H1 (cell line): ENCODE data around the gene ZNF70. TPM values are rescaled to one million over a fixed set of nuclear protein-coding genes. Genes with fewer than 3 reads are reported as not detected.

Experiments used
- CTCF ChIA-PET: fragments of 300-600 bp; sonication (Branson Sonifier 250); formaldehyde crosslinking; loops from one replicate; lab custom pipeline; 2021; ENCODE audit not compliant: partially characterized antibody; lab: Charles Lee
- POLR2A ChIA-PET: fragments of 300-600 bp; sonication (Branson Sonifier 250); formaldehyde crosslinking; loops from one replicate; lab custom pipeline; 2021; ENCODE audit warnings: inconsistent platforms; ENCODE audit not compliant: partially characterized antibody; lab: Charles Lee
- DNase-seq, 2 experiments: peaks; one replicate each; pipeline versions ENCODE4 v3.0.0 to v3.0.0-alpha.2; 2010 to 2022; ENCODE audit warnings: low spot score in 2 of 2, low read depth in 1 of 2, mixed read lengths in 1 of 2
- FAIRE-seq: peaks from 2 replicates; lab custom pipeline; 2011; peaks lifted over from hg19 to GRCh38; lab: Jason Lieb, UNC
- H2AFZ ChIP-seq: 2 replicates; pipeline ENCODE4 v1.8.1; 2012; ENCODE audit warnings: low read length, inconsistent platforms
- H2AK5ac ChIP-seq: 2 replicates; pipeline ENCODE4 v1.6.1; 2013; ENCODE audit warnings: low read depth, low read length
- H2BK120ac ChIP-seq: replicated peaks from 2 replicates; pipeline ENCODE3; 2013; ENCODE audit warnings: low read depth, low read length, inconsistent platforms
- H2BK12ac ChIP-seq: 2 replicates; pipeline ENCODE4 v1.6.1; 2013; ENCODE audit warnings: low read depth, low read length
- H2BK15ac ChIP-seq: 2 replicates; pipeline ENCODE4 v1.6.1; 2013; ENCODE audit warnings: low read length
- H2BK20ac ChIP-seq: 2 replicates; pipeline ENCODE4 v1.6.1; 2013; ENCODE audit warnings: low read length
- H2BK5ac ChIP-seq: 2 replicates; pipeline ENCODE4 v1.6.1; 2013; ENCODE audit warnings: low read depth, low read length
- H3K14ac ChIP-seq: 2 replicates; pipeline ENCODE4 v1.6.1; 2013; ENCODE audit warnings: inconsistent platforms; ENCODE audit not compliant: insufficient read length
- H3K18ac ChIP-seq: 2 replicates; pipeline ENCODE4 v1.6.1; 2013; ENCODE audit warnings: low read length; ENCODE audit errors: extremely low read depth
- H3K23ac ChIP-seq: 2 replicates; pipeline ENCODE4 v1.6.1; 2013; ENCODE audit warnings: inconsistent platforms; ENCODE audit not compliant: insufficient read length
- H3K23me2 ChIP-seq: 2 replicates; pipeline ENCODE4 v1.6.1; 2013; ENCODE audit warnings: low read depth, low read length
- H3K27ac ChIP-seq: 2 replicates; pipeline ENCODE4 v1.6.1; 2011; ENCODE audit warnings: low read depth, low read length, inconsistent platforms
- H3K27me3 ChIP-seq, 4 experiments: replicated peaks in 1 of 4; 1 replicate in 1 of 4; 2 replicates in 3 of 4; pipeline versions ENCODE4 v1.6.1 to v1.8.1; 2011 to 2013; ENCODE audit warnings: low read length in 3 of 4, mild to moderate bottlenecking in 3 of 4, inconsistent platforms in 2 of 4, mixed read lengths in 2 of 4, moderate library complexity in 1 of 4; ENCODE audit not compliant: control insufficient read depth in 3 of 4, insufficient read depth in 3 of 4; ENCODE audit errors: extremely low read depth in 1 of 4
- H3K36me3 ChIP-seq, 4 experiments: 2 replicates each; pipeline versions ENCODE4 v1.6.1 to v1.8.1; 2011 to 2013; ENCODE audit warnings: mild to moderate bottlenecking in 4 of 4, low read length in 3 of 4, moderate library complexity in 2 of 4, control low read depth in 1 of 4, inconsistent platforms in 1 of 4; ENCODE audit not compliant: insufficient read depth in 4 of 4, control insufficient read depth in 2 of 4
- H3K4ac ChIP-seq: replicated peaks from 2 replicates; pipeline ENCODE3; 2013; ENCODE audit warnings: low read length, low read depth, mixed read lengths, inconsistent platforms; ENCODE audit not compliant: insufficient read length
- H3K4me1 ChIP-seq, 4 experiments: replicated peaks in 1 of 4; 1 replicate in 1 of 4; 2 replicates in 3 of 4; pipeline versions ENCODE4 v1.6.1 to v1.8.1; 2011 to 2013; ENCODE audit warnings: low read length in 3 of 4, inconsistent platforms in 2 of 4, mixed read lengths in 1 of 4; ENCODE audit not compliant: insufficient read depth in 4 of 4, control insufficient read depth in 3 of 4
- H3K4me2 ChIP-seq, 2 experiments: 2 replicates each; pipeline versions ENCODE4 v1.6.1 to v1.8.1; 2011 to 2013; ENCODE audit warnings: low read depth in 2 of 2, low read length in 2 of 2, control low read depth in 1 of 2, inconsistent platforms in 1 of 2, mild to moderate bottlenecking in 1 of 2; ENCODE audit not compliant: insufficient read depth in 1 of 2
- H3K4me3 ChIP-seq, 4 experiments: fragments of 200-600, 300-600 bp in 1 of 4; sonication (generic), shearing (Covaris generic), sonication (Bioruptor Twin) in 1 of 4; 2 replicates each; pipeline versions ENCODE4 v1.5.1 to v1.8.1; 2011 to 2016; ENCODE audit warnings: low read length in 4 of 4, low read depth in 3 of 4, control low read depth in 2 of 4, inconsistent platforms in 2 of 4, mild to moderate bottlenecking in 2 of 4, mixed read lengths in 1 of 4, moderate library complexity in 1 of 4; ENCODE audit not compliant: insufficient read depth in 2 of 4; ENCODE audit errors: extremely low read depth in 1 of 4
- H3K56ac ChIP-seq: replicated peaks from 2 replicates; pipeline ENCODE3; 2013; ENCODE audit warnings: low read depth, mild to moderate bottlenecking, mixed read lengths, low read length, inconsistent platforms; ENCODE audit not compliant: insufficient read length
- H3K79me1 ChIP-seq: 2 replicates; pipeline ENCODE4 v1.6.1; 2013; ENCODE audit warnings: low read depth, low read length, control low read depth
- H3K79me2 ChIP-seq, 2 experiments: 2 replicates each; pipeline versions ENCODE4 v1.6.1 to v1.8.1; 2012 to 2013; ENCODE audit warnings: low read length in 2 of 2, mild to moderate bottlenecking in 2 of 2, inconsistent platforms in 1 of 2; ENCODE audit not compliant: insufficient read depth in 2 of 2, control insufficient read depth in 1 of 2
- H3K9ac ChIP-seq, 4 experiments: replicated peaks in 1 of 4; 1 replicate in 1 of 4; 2 replicates in 3 of 4; pipeline versions ENCODE4 v1.6.1 to v1.8.1; 2011 to 2013; ENCODE audit warnings: low read depth in 3 of 4, low read length in 3 of 4, control low read depth in 2 of 4, mild to moderate bottlenecking in 2 of 4, moderate library complexity in 2 of 4, inconsistent platforms in 1 of 4; ENCODE audit errors: extremely low read depth in 1 of 4
- H3K9me3 ChIP-seq, 2 experiments: 2 replicates each; pipeline versions ENCODE4 v1.6.1 to v1.8.1; 2012 to 2013; ENCODE audit warnings: mild to moderate bottlenecking in 2 of 2, moderate library complexity in 2 of 2, control low read depth in 1 of 2, inconsistent platforms in 1 of 2, low read depth in 1 of 2, low read length in 1 of 2, mixed read lengths in 1 of 2; ENCODE audit not compliant: insufficient read depth in 2 of 2
- H4K20me1 ChIP-seq, 2 experiments: replicated peaks in 1 of 2; 2 replicates each; pipeline versions ENCODE3 to v1.8.1; 2011 to 2013; ENCODE audit warnings: inconsistent platforms in 2 of 2, low read length in 2 of 2, mild to moderate bottlenecking in 1 of 2; ENCODE audit not compliant: insufficient read depth in 2 of 2, control insufficient read depth in 1 of 2
- H4K5ac ChIP-seq: 2 replicates; pipeline ENCODE4 v1.6.1; 2013; ENCODE audit warnings: low read length, low read depth, mixed read lengths, inconsistent platforms; ENCODE audit not compliant: insufficient read length
- H4K8ac ChIP-seq: 2 replicates; pipeline ENCODE4 v1.8.0; 2013; ENCODE audit warnings: mild to moderate bottlenecking, moderate library complexity, low read length, inconsistent platforms; ENCODE audit not compliant: insufficient read depth; ENCODE audit errors: extremely low read depth
- H4K91ac ChIP-seq: replicated peaks from 2 replicates; pipeline ENCODE3; 2013; ENCODE audit warnings: low read length, mixed read lengths, inconsistent platforms; ENCODE audit not compliant: insufficient read length
- BACH1 ChIP-seq: IDR thresholded peaks from 2 replicates; pipeline ENCODE4 v1.6.1; 2012; ENCODE audit warnings: low read length, improper control_type of control experiment
- CBX5 ChIP-seq: fragments of 300-800, 300-1000 bp; sonication (generic); IDR thresholded peaks from 2 replicates; pipeline ENCODE4 v1.7.1; 2016; ENCODE audit warnings: antibody characterized with exemption, low read length, low read depth
- CBX8 ChIP-seq: fragments of 300-800, 300-1000 bp; sonication (generic); IDR thresholded peaks from 2 replicates; pipeline ENCODE4 v1.7.1; 2016; ENCODE audit warnings: low read depth, low read length, borderline replicate concordance
- CHD1 ChIP-seq: IDR thresholded peaks from 2 replicates; pipeline ENCODE4 v1.6.1; 2012; ENCODE audit warnings: low read depth, low read length, improper control_type of control experiment
- CHD2 ChIP-seq: IDR thresholded peaks from 2 replicates; pipeline ENCODE4 v1.6.1; 2012; ENCODE audit warnings: low read length, improper control_type of control experiment
- CTBP2 ChIP-seq: IDR thresholded peaks from 2 replicates; pipeline ENCODE4 v1.7.0; 2011; ENCODE audit warnings: borderline replicate concordance, mild to moderate bottlenecking, moderate library complexity, mixed read lengths, low read length; ENCODE audit not compliant: insufficient read depth, insufficient read length
- HDAC2 ChIP-seq, 2 experiments: fragments of 300-600 bp in 1 of 2; sonication (generic) in 1 of 2; IDR thresholded peaks; 2 replicates each; pipeline ENCODE4 v1.6.1; 2011 to 2012; ENCODE audit warnings: low read depth in 2 of 2, low read length in 2 of 2, mild to moderate bottlenecking in 2 of 2, moderate library complexity in 2 of 2, borderline replicate concordance in 1 of 2, inconsistent platforms in 1 of 2
- JUN ChIP-seq: IDR thresholded peaks from 2 replicates; pipeline ENCODE4 v1.6.1; 2011; ENCODE audit warnings: low read depth, mild to moderate bottlenecking, improper control_type of control experiment, low read length
- RXRA ChIP-seq: IDR thresholded peaks from 2 replicates; pipeline ENCODE4 v1.6.1; 2011; ENCODE audit warnings: low read depth, mild to moderate bottlenecking, low read length, moderate library complexity; ENCODE audit not compliant: insufficient read depth
- SP1 ChIP-seq: IDR thresholded peaks from 2 replicates; pipeline ENCODE4 v1.6.1; 2011; ENCODE audit warnings: low read depth, low read length
- WGBS, 2 experiments: shearing (Covaris generic) in 1 of 2; methylation state at CpG; one replicate each; pipeline versions ENCODE4 v1.1.6 to v1.1.7; 2013 to 2015; ENCODE audit warnings: low lambda C conversion rate in 2 of 2, mixed read lengths in 2 of 2, inconsistent platforms in 1 of 2, low coverage in 1 of 2, missing lambda C conversion rate in 1 of 2; ENCODE audit not compliant: insufficient replicate concordance in 2 of 2, insufficient coverage in 1 of 2, insufficient read length in 1 of 2; ENCODE audit errors: extremely low coverage in 1 of 2, missing lambda C conversion rate in 1 of 2; 5-methylcytosine and 5-hydroxymethylcytosine counted together
- polyA plus RNA-seq, 7 experiments: library from polyadenylated mRNA; depleted of rRNA in 3 of 7; stranded (reverse) in 5 of 7; unstranded in 2 of 7; fragments of >200 nt in 5 of 7; fragments of 200-250 nt in 2 of 7; gene quantifications; 1 replicate in 5 of 7; 2 replicates in 1 of 7; 4 replicates in 1 of 7; pipeline versions ENCODE4 v1.2.1 to v1.2.3, GENCODE V29; 2011 to 2013; ENCODE audit warnings: missing spikeins in 2 of 7, mixed read lengths in 2 of 7
- total RNA-seq: library from RNA; stranded (reverse); fragmentation: NEBNext Ultra II Directional; extraction: Animal tissue kit (Norgen Biotek cat#: 25700); gene quantifications from 2 replicates; pipeline ENCODE4 v1.2.1, GENCODE V29; 2021

Gene ZNF70
- total and polyA plus RNA-seq, 2 of the 8 experiments (the other 6 are each of a cell fraction or from before 2014, with no cell fraction given): 1.1 to 2.6 TPM

DNA sequence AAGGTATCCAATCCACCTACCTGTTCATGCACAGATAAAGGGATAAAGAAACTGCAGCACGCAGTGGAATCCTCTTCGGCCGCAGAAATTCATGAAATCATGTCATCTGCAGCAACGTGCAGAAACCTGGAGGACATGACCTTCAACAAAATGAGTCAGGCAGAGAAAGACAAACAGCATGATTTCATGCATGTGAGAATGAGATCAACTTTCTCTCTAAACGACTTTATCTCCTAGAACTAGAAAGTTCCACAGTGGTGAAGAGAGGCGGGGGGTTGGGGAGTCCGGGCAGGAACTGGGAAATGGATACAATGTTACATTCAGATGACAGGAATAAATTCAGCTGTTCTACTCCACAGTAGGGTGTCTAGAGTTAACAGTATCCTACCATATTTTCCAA lies 50.2 kb downstream of the ZNF70 start:
- no peak overlapping the region for H2BK12ac ChIP-seq
- 90% methylated on average over 7 of the region's 7 CpGs; no CpG with 5 or more reads in 1 of the 2 experiments for WGBS, 2 experiments
- ChIA-PET POLR2A (no interaction called here), CTCF (no interaction called here)
- H2AFZ ChIP-seq: no peak overlapping the region
- no peak overlapping the region for H4K5ac ChIP-seq
- no peak overlapping the region for H3K4me3 ChIP-seq
- no peak overlapping the region for H2BK5ac ChIP-seq
- H3K4me1 ChIP-seq: no peaks in the 10 kb centered on the region; a peak in 1 of 7 replicates
- no peak overlapping the region for H3K56ac ChIP-seq
- no peaks in the 10 kb centered on the region for H3K27me3 ChIP-seq
- no peak overlapping the region for H4K91ac ChIP-seq
- no peak overlapping the region for H3K4me2 ChIP-seq
- H2AK5ac ChIP-seq: no peak overlapping the region
- peaks cover 0 to 16% of the 10 kb centered on the region in 2 experiments; a peak in 2 of 4 replicates for H3K79me2 ChIP-seq
- no peak overlapping the region for H3K18ac ChIP-seq
- DNase-seq: no peak
- no peak overlapping the region for H3K14ac ChIP-seq
- no peak overlapping the region for H2BK120ac ChIP-seq
- H3K79me1 ChIP-seq: peaks cover 11% of the 10 kb centered on the region
- H3K36me3 ChIP-seq: peaks cover 5 to 34% (median 14%) of the 10 kb centered on the region in 4 experiments; a peak in 6 of 8 replicates
- no peak overlapping the region for H3K23ac ChIP-seq
- no peak overlapping the region for H3K27ac ChIP-seq
- H2BK20ac ChIP-seq: no peak overlapping the region
- no peak overlapping the region for H2BK15ac ChIP-seq
- no peak overlapping the region for H4K8ac ChIP-seq
- peaks cover 8 to 16% of the 10 kb centered on the region in 2 experiments for H4K20me1 ChIP-seq
- H3K23me2 ChIP-seq: no peaks in the 10 kb centered on the region
- H3K9me3 ChIP-seq: no peaks in the 10 kb centered on the region
- no peak overlapping the region for H3K4ac ChIP-seq
- H3K9ac ChIP-seq: no peak overlapping the region
- FAIRE-seq: no peak
- no peak for TF ChIP-seq CTBP2
- TF ChIP-seq BACH1: no peak
- no peak for TF ChIP-seq CBX5
- no peak for TF ChIP-seq CBX8
- no peak for TF ChIP-seq RXRA
- no peak for TF ChIP-seq HDAC2 (IDR thresholded peaks at IDR 0.05; ENCODE audit: borderline replicate concordance in 1 of 2, low read depth in 2 of 2, low read length in 2 of 2)
- no peak for TF ChIP-seq JUN
- no peak for TF ChIP-seq CHD1
- no peak for TF ChIP-seq SP1
- no peak for TF ChIP-seq CHD2
